SH-SY5Y (cell line): ENCODE measurements around the gene CCDC81.

Source experiments
- GATA2 ChIP-seq: IDR thresholded peaks from 2 replicates; pipeline ENCODE4 v1.6.1; 2011; ENCODE audit warnings: mild to moderate bottlenecking, low read depth, low read length
- GATA3 ChIP-seq: IDR thresholded peaks from 2 replicates; pipeline ENCODE4 v1.6.1; 2011; ENCODE audit warnings: low read depth, mild to moderate bottlenecking, low read length, moderate library complexity

- TF ChIP-seq GATA2 = no peak
- no peak for TF ChIP-seq GATA3
These were observed 87.2 kb downstream of the CCDC81 start for GRCh38 chr11:86461892-86462291.
